GM12865 (cell line): ENCODE measurements around the gene ASTN1.

Source experiments
- DNase-seq: peaks from one replicate; pipeline ENCODE4 v3.0.0; 2010; ENCODE audit warnings: low read depth
- H3K4me3 ChIP-seq: 2 replicates; pipeline ENCODE4 v1.5.1; 2011; ENCODE audit warnings: mild to moderate bottlenecking, low read depth, low read length, control low read depth
- CTCF ChIP-seq: IDR thresholded peaks from 2 replicates; pipeline ENCODE4 v1.5.1; 2011; ENCODE audit warnings: low read length, control low read depth, low read depth, inconsistent platforms; ENCODE audit not compliant: insufficient read depth; ENCODE audit errors: missing control alignments

ASTN1 gene

GRCh38 chr1:177165069-177165439, 542 bp upstream of the ASTN1 start:
- no peak for DNase-seq
- TF ChIP-seq CTCF: no peak
- H3K4me3 ChIP-seq: no peak overlapping the region

- H3K4me3 ChIP-seq: no peak overlapping the region
- DNase-seq: no peak
- TF ChIP-seq CTCF: no peak
Observed at GRCh38 chr1:177163844-177164379, 600 bp downstream of the ASTN1 start.

- no peak overlapping the region for H3K4me3 ChIP-seq
- no peak for TF ChIP-seq CTCF
- DNase-seq: no peak
Observed at GRCh38 chr1:177162243-177162642, 2.3 kb downstream of the ASTN1 start.

- no peak for DNase-seq
- H3K4me3 ChIP-seq: no peak overlapping the region
- TF ChIP-seq CTCF: no peak
Observed at GRCh38 chr1:177146499-177146898, 18.0 kb downstream of the ASTN1 start.

- no peak for TF ChIP-seq CTCF
- no peak for DNase-seq
- H3K4me3 ChIP-seq: no peak overlapping the region
Observed at GRCh38 chr1:177145106-177146070, 19.1 kb downstream of the ASTN1 start.

- no peak overlapping the region for H3K4me3 ChIP-seq
- no peak for TF ChIP-seq CTCF
- no peak for DNase-seq
Observed at GRCh38 chr1:177142791-177143271, 21.7 kb downstream of the ASTN1 start.
